ENCODE results near the gene LACC1.

LACC1 gene

GRCh38 chr13:43846496-43847158, 33.1 kb upstream of the LACC1 start:
- H3K27me3 ChIP-seq (ENCODE audit: control insufficient read depth, insufficient read depth, low read length), result no peaks in the 10 kb centered on the region
- no peak overlapping the region for H3K4me2 ChIP-seq (ENCODE audit: low read length)
- no peak overlapping the region for H3K9ac ChIP-seq
- no peak overlapping the region for H3K4me3 ChIP-seq (ENCODE audit: low read depth, low read length)
- H2AFZ ChIP-seq, result no peak overlapping the region
- H3K9me3 ChIP-seq (ENCODE audit: control insufficient read depth, low read length), result no peaks in the 10 kb centered on the region
- no peak overlapping the region for H3K27ac ChIP-seq
- no peaks in the 10 kb centered on the region for H3K4me1 ChIP-seq
- no peaks in the 10 kb centered on the region for H3K36me3 ChIP-seq (ENCODE audit: control insufficient read depth, insufficient read depth, low read length)
- H3K79me2 ChIP-seq, result no peaks in the 10 kb centered on the region
- no peak for TF ChIP-seq CTCF (IDR thresholded peaks at IDR 0.05)

GRCh38 chr13:43848001-43848649, 31.6 kb upstream of the LACC1 start:
- Histone ChIP-seq H3K4me1 (no peaks in the 10 kb centered on the region), H3K27ac (no peak overlapping the region), H2AFZ (no peak overlapping the region), H3K4me3 (ENCODE audit: low read depth, low read length) (no peak overlapping the region), H3K27me3 (ENCODE audit: control insufficient read depth, insufficient read depth, low read length) (no peaks in the 10 kb centered on the region), H3K36me3 (ENCODE audit: control insufficient read depth, insufficient read depth, low read length) (no peaks in the 10 kb centered on the region), H3K4me2 (ENCODE audit: low read length) (no peak overlapping the region), H3K9ac (no peak overlapping the region), H3K79me2 (no peaks in the 10 kb centered on the region), H3K9me3 (ENCODE audit: control insufficient read depth, low read length) (no peaks in the 10 kb centered on the region)
- TF ChIP-seq CTCF (IDR thresholded peaks at IDR 0.05), result no peak

- Histone ChIP-seq H3K4me2 (ENCODE audit: low read length) (no peak overlapping the region), H3K79me2 (no peaks in the 10 kb centered on the region), H2AFZ (no peak overlapping the region), H3K36me3 (ENCODE audit: control insufficient read depth, insufficient read depth, low read length) (no peaks in the 10 kb centered on the region), H3K9ac (no peak overlapping the region), H3K27ac (no peak overlapping the region), H3K4me1 (no peaks in the 10 kb centered on the region), H3K4me3 (ENCODE audit: low read depth, low read length) (no peak overlapping the region), H3K27me3 (ENCODE audit: control insufficient read depth, insufficient read depth, low read length) (no peaks in the 10 kb centered on the region), H3K9me3 (ENCODE audit: control insufficient read depth, low read length) (no peaks in the 10 kb centered on the region)
- TF ChIP-seq CTCF (IDR thresholded peaks at IDR 0.05), result no peak
Observed at GRCh38 chr13:43850873-43851272, 28.8 kb upstream of the LACC1 start.

- Histone ChIP-seq H3K4me3 (ENCODE audit: low read depth, low read length) (no peak overlapping the region), H3K79me2 (no peaks in the 10 kb centered on the region), H3K4me1 (no peaks in the 10 kb centered on the region), H3K27me3 (ENCODE audit: control insufficient read depth, insufficient read depth, low read length) (no peaks in the 10 kb centered on the region), H3K36me3 (ENCODE audit: control insufficient read depth, insufficient read depth, low read length) (no peaks in the 10 kb centered on the region), H2AFZ (no peak overlapping the region), H3K9ac (no peak overlapping the region), H3K9me3 (ENCODE audit: control insufficient read depth, low read length) (no peaks in the 10 kb centered on the region), H3K27ac (no peak overlapping the region), H3K4me2 (ENCODE audit: low read length) (no peak overlapping the region)
- no peak for TF ChIP-seq CTCF (IDR thresholded peaks at IDR 0.05)
Observed at GRCh38 chr13:43852923-43853404, 26.7 kb upstream of the LACC1 start.
